MCF 10A (cell line): ENCODE results near the gene OR5B3. TPM values are rescaled to one million over a fixed set of nuclear protein-coding genes. Genes with fewer than 3 reads are reported as not detected.

Experiments
- BruUV-seq: library from RNA; stranded (reverse); fragments of 400-500 nt; replicated peaks from 2 replicates; lab custom pipeline; 2021; lab: Mats Ljungman, UMichigan
- CTCF ChIA-PET: fragments of 300-600 bp; sonication (Branson Sonifier 250); formaldehyde crosslinking; extraction: SDS; loops from one replicate; lab custom pipeline; 2021; ENCODE audit warnings: antibody characterized with exemption, inconsistent platforms; lab: Yijun Ruan, JAX
- POLR2A ChIA-PET: fragments of 300-600, 350-650 bp; sonication (Branson Sonifier 250); formaldehyde crosslinking; extraction: SDS; loops from one replicate; lab custom pipeline; 2020; ENCODE audit warnings: antibody characterized with exemption, inconsistent platforms; lab: Yijun Ruan, JAX
- DNase-seq: peaks from one replicate; pipeline ENCODE4 v3.0.0-alpha.2; 2018; ENCODE audit not compliant: unreplicated experiment
- H3K27ac Mint-ChIP-seq: one replicate; pipeline ENCODE4 v1.8.0; 2022; ENCODE audit warnings: mild to moderate bottlenecking, low read depth, mixed read lengths; ENCODE audit not compliant: unreplicated experiment
- H3K27me3 Mint-ChIP-seq: one replicate; pipeline ENCODE4 v1.8.0; 2022; ENCODE audit warnings: mixed read lengths; ENCODE audit not compliant: insufficient read depth, unreplicated experiment
- H3K36me3 Mint-ChIP-seq: one replicate; pipeline ENCODE4 v1.8.0; 2022; ENCODE audit warnings: mild to moderate bottlenecking, moderate library complexity, mixed read lengths; ENCODE audit not compliant: insufficient read depth, unreplicated experiment
- H3K4me1 Mint-ChIP-seq: one replicate; pipeline ENCODE4 v1.8.0; 2022; ENCODE audit warnings: mixed read lengths; ENCODE audit not compliant: insufficient read depth, unreplicated experiment
- H3K4me3 Mint-ChIP-seq: one replicate; pipeline ENCODE4 v1.8.0; 2022; ENCODE audit warnings: mild to moderate bottlenecking, moderate library complexity, mixed read lengths; ENCODE audit not compliant: unreplicated experiment
- H3K9me3 Mint-ChIP-seq: one replicate; pipeline ENCODE4 v1.8.0; 2022; ENCODE audit warnings: mixed read lengths; ENCODE audit not compliant: unreplicated experiment
- CTCF ChIP-seq: fragments of 200-600 bp; IDR thresholded peaks from one replicate; pipeline ENCODE4 v1.8.0; 2022; ENCODE audit warnings: antibody characterized with exemption, mild to moderate bottlenecking; ENCODE audit not compliant: unreplicated experiment
- intact Hi-C: fragments of 100-400 bp; cut with micrococcal nuclease; formaldehyde crosslinking; loops from 2 replicates; pipeline ENCODE4 v1.14.1; 2022
- total RNA-seq: library from RNA; stranded (reverse); gene quantifications from 2 replicates; pipeline ENCODE4 v1.2.3, GENCODE V29; 2022

OR5B3 gene
- total RNA-seq, 1 experiment from 2014 or later = not detected

DNA sequence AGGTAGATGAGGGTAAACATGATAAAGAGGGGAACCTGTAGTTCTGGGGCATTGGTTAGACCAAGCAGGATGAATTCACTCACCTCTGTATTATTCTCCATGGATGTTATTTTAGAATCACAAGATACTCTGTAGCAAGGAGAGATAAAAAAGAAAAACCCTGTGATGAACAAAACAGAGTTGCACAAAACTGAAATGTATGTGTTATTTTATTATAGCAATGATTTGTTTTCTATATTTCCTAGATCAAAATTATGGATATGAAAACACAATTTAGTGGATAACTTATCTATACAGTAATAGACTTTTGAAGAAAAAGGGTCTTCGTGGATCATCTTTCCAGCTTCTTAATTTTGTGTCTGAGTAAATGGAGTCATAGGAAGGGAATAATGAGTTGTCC lies 47.7 kb downstream of the OR5B3 start, which contains the start of gene OR5B17:
OR5B17 (minus strand) TSS at position 101 of the 400 bp plus-strand sequence; CDS start at position 101, 0 bp downstream.
- no TSS peak for BruUV-seq
- intact Hi-C loops = no loop called here
- Mint-ChIP-seq H3K36me3 (no peaks in the 10 kb centered on the region), H3K4me1 (no peaks in the 10 kb centered on the region), H3K27me3 (no peaks in the 10 kb centered on the region), H3K9me3 (no peaks in the 10 kb centered on the region), H3K4me3 (no peak within 1 kb of the TSS), H3K27ac (no peak within 1 kb of the TSS)
- TF ChIP-seq CTCF = no peak
- CTCF ChIA-PET = no interaction called here
- DNase-seq = no peak
- POLR2A ChIA-PET = no interaction called here

- Mint-ChIP-seq H3K36me3 (no peaks in the 10 kb centered on the region), H3K27ac (no peak overlapping the region), H3K4me3 (no peak overlapping the region), H3K27me3 (no peaks in the 10 kb centered on the region), H3K9me3 (no peaks in the 10 kb centered on the region), H3K4me1 (no peaks in the 10 kb centered on the region)
- intact Hi-C loops = no loop called here
- ChIA-PET CTCF (no interaction called here), POLR2A (interaction anchor here (0.7 kb wide), 1 partner anchor 430 kb away, joined by 4 read pairs; no protein-coding TSS in a partner anchor)
- no peak for DNase-seq
- TF ChIP-seq CTCF = no peak
- BruUV-seq = no TSS peak
Measured at GRCh38 chr11:58354727-58355126, 51.9 kb downstream of the OR5B3 start.

Other genes with a start within 250 kb of the OR5B3 start
- not detected in 2 replicates for gene OR9Q2, start 217.8 kb downstream of the OR5B3 start, total RNA-seq
- not detected in 2 replicates for gene OR1S2, start 202.7 kb downstream of the OR5B3 start, total RNA-seq
- gene OR1S1, start 194.2 kb downstream of the OR5B3 start, total RNA-seq = not detected in 2 replicates
- gene OR10Q1, start 178.0 kb downstream of the OR5B3 start, total RNA-seq = not detected in 2 replicates
- gene OR10W1, start 138.6 kb downstream of the OR5B3 start, total RNA-seq = not detected in 2 replicates
- not detected in 2 replicates for gene OR5B17, start 47.8 kb downstream of the OR5B3 start, total RNA-seq
- not detected in 2 replicates for gene OR5B2, start 21.2 kb upstream of the OR5B3 start, total RNA-seq
- not detected in 2 replicates for gene OR5B12, start 35.4 kb upstream of the OR5B3 start, total RNA-seq
- not detected in 2 replicates for gene OR5B21, start 101.2 kb upstream of the OR5B3 start, total RNA-seq
- gene LPXN, start 169.0 kb upstream of the OR5B3 start, total RNA-seq = 7.6 and 7.8 TPM in 2 replicates
- 72.9 and 86.2 TPM in 2 replicates for gene ZFP91, start 172.2 kb upstream of the OR5B3 start, total RNA-seq
- gene CNTF, start 215.8 kb upstream of the OR5B3 start, total RNA-seq = 2.4 and 2.9 TPM in 2 replicates